HEK293T (cell line): ENCODE data around the gene PDE3A.

ENCODE experiments used
- ELF4 ChIP-seq: fragments of 450-650 bp; IDR thresholded peaks from 2 replicates; pipeline ENCODE4 v1.6.1; 2017; ENCODE audit warnings: antibody characterized with exemption
- FOXA1 ChIP-seq: fragments of 450-650 bp; IDR thresholded peaks from 2 replicates; pipeline ENCODE4 v1.6.1; 2016; ENCODE audit warnings: mild to moderate bottlenecking
- FOXK2 ChIP-seq: fragments of 450-650 bp; IDR thresholded peaks from 2 replicates; pipeline ENCODE4 v1.6.1; 2016; ENCODE audit warnings: mild to moderate bottlenecking
- FOXM1 ChIP-seq: fragments of 450-650 bp; IDR thresholded peaks from 2 replicates; pipeline ENCODE4 v1.6.1; 2017; ENCODE audit warnings: mild to moderate bottlenecking, borderline replicate concordance
- L3MBTL2 ChIP-seq: fragments of 450-650 bp; conservative IDR thresholded peaks from 2 replicates; pipeline ENCODE4 v1.6.1; 2016; ENCODE audit warnings: mild to moderate bottlenecking
- SP1 ChIP-seq: fragments of 450-650 bp; IDR thresholded peaks from 2 replicates; pipeline ENCODE4 v1.6.1; 2017
- TARDBP ChIP-seq: fragments of 450-650 bp; IDR thresholded peaks from 2 replicates; pipeline ENCODE4 v1.6.1; 2016

GRCh38 chr12:20585913-20586312 lies 217.6 kb downstream of the PDE3A start:
- TF ChIP-seq FOXK2 (no peak), TARDBP (no peak), FOXM1 (no peak), ELF4 (no peak), FOXA1 (no peak), SP1 (no peak), L3MBTL2 (no peak)
